IPS-18a (cell line): Measurements from ENCODE around the gene GNAZ.

Source experiments
- H3K27ac ChIP-seq: one replicate; pipeline ENCODE4 v1.5.1; 2013; ENCODE audit warnings: low read length
- H3K27me3 ChIP-seq: one replicate; pipeline ENCODE4 v1.6.1; 2013; ENCODE audit warnings: mild to moderate bottlenecking, low read length; ENCODE audit not compliant: control insufficient read depth, insufficient read depth
- H3K36me3 ChIP-seq: one replicate; pipeline ENCODE4 v1.6.1; 2013; ENCODE audit warnings: low read depth, low read length; ENCODE audit not compliant: control insufficient read depth
- H3K4me1 ChIP-seq: one replicate; pipeline ENCODE4 v1.6.1; 2013; ENCODE audit warnings: low read depth, low read length; ENCODE audit not compliant: control insufficient read depth
- H3K4me3 ChIP-seq: one replicate; pipeline ENCODE4 v1.5.1; 2013; ENCODE audit warnings: low read length
- H3K9ac ChIP-seq: one replicate; pipeline ENCODE4 v1.6.1; 2013; ENCODE audit warnings: mild to moderate bottlenecking, low read length, moderate library complexity
- H3K9me3 ChIP-seq: one replicate; pipeline ENCODE4 v1.6.1; 2013; ENCODE audit warnings: low read depth, low read length; ENCODE audit not compliant: control insufficient read depth

GNAZ gene

GRCh38 chr22:23145878-23146470, 75.7 kb downstream of the GNAZ start:
- H3K36me3 ChIP-seq: no peaks in the 10 kb centered on the region
- peak overlapping the region; percentile 30 for H3K9ac ChIP-seq
- peak overlapping the region; percentile 56 for H3K4me3 ChIP-seq
- H3K9me3 ChIP-seq: no peaks in the 10 kb centered on the region
- peaks cover 15% of the 10 kb centered on the region for H3K4me1 ChIP-seq
- no peak overlapping the region for H3K27ac ChIP-seq
- H3K27me3 ChIP-seq: no peaks in the 10 kb centered on the region

- Histone ChIP-seq H3K27ac (no peak overlapping the region), H3K9me3 (no peaks in the 10 kb centered on the region)
Observed at GRCh38 chr22:23146478-23147205, 76.3 kb downstream of the GNAZ start.

GRCh38 chr22:23147617-23148387, 77.5 kb downstream of the GNAZ start:
- H3K27ac ChIP-seq: no peak overlapping the region
- no peaks in the 10 kb centered on the region for H3K9me3 ChIP-seq
- H3K27me3 ChIP-seq: no peaks in the 10 kb centered on the region
- H3K36me3 ChIP-seq: no peaks in the 10 kb centered on the region
- no peak overlapping the region for H3K9ac ChIP-seq
- peaks cover 12% of the 10 kb centered on the region for H3K4me1 ChIP-seq
- H3K4me3 ChIP-seq: no peak overlapping the region

More at GRCh38 chr22:23146478-23147205, 76.3 kb downstream of the GNAZ start:
- Histone ChIP-seq H3K4me3 (no peak overlapping the region), H3K36me3 (no peaks in the 10 kb centered on the region), H3K4me1 (peaks cover 12% of the 10 kb centered on the region), H3K9ac (no peak overlapping the region), H3K27me3 (no peaks in the 10 kb centered on the region)

- Histone ChIP-seq H3K4me1 (peaks cover 16% of the 10 kb centered on the region), H3K9ac (no peak overlapping the region), H3K9me3 (no peaks in the 10 kb centered on the region), H3K4me3 (no peak overlapping the region), H3K27ac (no peak overlapping the region), H3K36me3 (no peaks in the 10 kb centered on the region), H3K27me3 (no peaks in the 10 kb centered on the region)
Observed at GRCh38 chr22:23149743-23150238, 79.5 kb downstream of the GNAZ start.

GRCh38 chr22:23150762-23151161, 80.4 kb downstream of the GNAZ start:
- Histone ChIP-seq H3K4me1 (peaks cover 14% of the 10 kb centered on the region), H3K9ac (no peak overlapping the region), H3K27ac (no peak overlapping the region), H3K9me3 (no peaks in the 10 kb centered on the region), H3K27me3 (no peaks in the 10 kb centered on the region), H3K4me3 (no peak overlapping the region), H3K36me3 (no peaks in the 10 kb centered on the region)

GRCh38 chr22:23151827-23152226, 81.5 kb downstream of the GNAZ start:
- no peak overlapping the region for H3K27ac ChIP-seq
- no peaks in the 10 kb centered on the region for H3K27me3 ChIP-seq
- H3K4me1 ChIP-seq: peaks cover 12% of the 10 kb centered on the region
- H3K4me3 ChIP-seq: no peak overlapping the region
- H3K9me3 ChIP-seq: no peaks in the 10 kb centered on the region
- H3K9ac ChIP-seq: no peak overlapping the region
- H3K36me3 ChIP-seq: no peaks in the 10 kb centered on the region

GRCh38 chr22:23152238-23153114, 82.2 kb downstream of the GNAZ start:
- Histone ChIP-seq H3K9ac (no peak overlapping the region), H3K27ac (no peak overlapping the region), H3K36me3 (no peaks in the 10 kb centered on the region), H3K4me1 (peaks cover 15% of the 10 kb centered on the region), H3K27me3 (no peaks in the 10 kb centered on the region), H3K9me3 (no peaks in the 10 kb centered on the region), H3K4me3 (no peak overlapping the region)

- Histone ChIP-seq H3K27ac (no peak overlapping the region), H3K4me3 (no peak overlapping the region), H3K27me3 (no peaks in the 10 kb centered on the region), H3K36me3 (no peaks in the 10 kb centered on the region), H3K9me3 (no peaks in the 10 kb centered on the region), H3K9ac (no peak overlapping the region), H3K4me1 (peaks cover 15% of the 10 kb centered on the region)
Observed at GRCh38 chr22:23153994-23154393, 83.7 kb downstream of the GNAZ start.

- no peak overlapping the region for H3K9ac ChIP-seq
- H3K27me3 ChIP-seq: no peaks in the 10 kb centered on the region
- no peak overlapping the region for H3K4me3 ChIP-seq
- H3K36me3 ChIP-seq: no peaks in the 10 kb centered on the region
- peaks cover 12% of the 10 kb centered on the region for H3K4me1 ChIP-seq
- H3K27ac ChIP-seq: no peak overlapping the region
- no peaks in the 10 kb centered on the region for H3K9me3 ChIP-seq
Observed at GRCh38 chr22:23154461-23154860, 84.1 kb downstream of the GNAZ start.

- Histone ChIP-seq H3K9ac (no peak overlapping the region), H3K27me3 (no peaks in the 10 kb centered on the region), H3K36me3 (no peaks in the 10 kb centered on the region), H3K27ac (no peak overlapping the region), H3K4me3 (no peak overlapping the region), H3K9me3 (no peaks in the 10 kb centered on the region), H3K4me1 (peaks cover 7% of the 10 kb centered on the region)
Observed at GRCh38 chr22:23155143-23155542, 84.8 kb downstream of the GNAZ start.

- H3K4me3 ChIP-seq: no peak overlapping the region
- no peak overlapping the region for H3K27ac ChIP-seq
- peaks cover 7% of the 10 kb centered on the region for H3K4me1 ChIP-seq
- no peaks in the 10 kb centered on the region for H3K27me3 ChIP-seq
- no peaks in the 10 kb centered on the region for H3K9me3 ChIP-seq
- H3K36me3 ChIP-seq: no peaks in the 10 kb centered on the region
- no peak overlapping the region for H3K9ac ChIP-seq
Observed at GRCh38 chr22:23155831-23156230, 85.5 kb downstream of the GNAZ start.
